Vagina (tissue), 2 donors: ENCODE results near the gene EMP1.

ENCODE experiments used
- CTCF ChIP-seq, 3 experiments: fragments of 450-650 bp in 2 of 3; fragments of 200-600 bp in 1 of 3; sonication (generic) in 1 of 3; IDR thresholded peaks; one replicate each; pipeline ENCODE4 v1.5.1; 2017 to 2019; ENCODE audit warnings: antibody characterized with exemption in 3 of 3, mild to moderate bottlenecking in 2 of 3, moderate library complexity in 2 of 3
- POLR2A ChIP-seq, 2 donors: fragments of 450-650 bp; IDR thresholded peaks; one replicate each; pipeline ENCODE4 v1.6.1; 2017; ENCODE audit warnings: antibody characterized with exemption in 2 of 2, mild to moderate bottlenecking in 2 of 2, moderate library complexity in 2 of 2

- TF ChIP-seq POLR2A (IDR thresholded peaks at IDR 0.05), result no peak
- no peak for TF ChIP-seq CTCF (IDR thresholded peaks at IDR 0.05)
These were observed 33.0 kb downstream of the EMP1 start for GRCh38 chr12:13229504-13229903.
